GM12872 (cell line): ENCODE results near the gene FOXP1.

Experiments
- CTCF ChIP-seq: IDR thresholded peaks from 3 replicates; pipeline ENCODE4 v1.5.1; 2011; ENCODE audit warnings: low read depth, mild to moderate bottlenecking, low read length, moderate library complexity; ENCODE audit not compliant: insufficient read depth

FOXP1 gene

GRCh38 chr3:71541313-71541712, 42.2 kb downstream of the FOXP1 start:
- TF ChIP-seq CTCF: no peak

GRCh38 chr3:71537211-71537611, 46.3 kb downstream of the FOXP1 start:
- TF ChIP-seq CTCF: no peak

GRCh38 chr3:71536376-71536965, 47.1 kb downstream of the FOXP1 start:
- no peak for TF ChIP-seq CTCF

GRCh38 chr3:71533588-71533987, 49.9 kb downstream of the FOXP1 start:
- no peak for TF ChIP-seq CTCF

- no peak for TF ChIP-seq CTCF
Measured at GRCh38 chr3:71532639-71533395, 50.7 kb downstream of the FOXP1 start.

GRCh38 chr3:71530903-71531530, 52.5 kb downstream of the FOXP1 start:
- no peak for TF ChIP-seq CTCF

GRCh38 chr3:71528816-71529215, 54.7 kb downstream of the FOXP1 start:
- no peak for TF ChIP-seq CTCF
